CD4-positive, alpha-beta T cell treated with Interleukin-12 subunit alpha and Interleukin-12 subunit beta, for 1 hour (primary cell): ENCODE results near the gene ZNG1A.
"Not testable (repeated sequence)": the region's sequence is repeated elsewhere in the genome, so short reads cannot be mapped to it uniquely, and the experiment has no call there.

ENCODE experiments used
- DNase-seq: peaks from one replicate; pipeline ENCODE4 v3.0.0-alpha.2; 2020

The ZNG1A gene

GRCh38 chr9:93909-94308 lies 84.9 kb downstream of the ZNG1A start:
- not testable (repeated sequence) for DNase-seq

GRCh38 chr9:90851-91250 lies 88.0 kb downstream of the ZNG1A start:
- not testable (repeated sequence) for DNase-seq

GRCh38 chr9:88396-89037 lies 90.3 kb downstream of the ZNG1A start:
- not testable (repeated sequence) for DNase-seq

- not testable (repeated sequence) for DNase-seq
Measured at GRCh38 chr9:87860-88259, 91.0 kb downstream of the ZNG1A start.

GRCh38 chr9:87105-87504 lies 91.8 kb downstream of the ZNG1A start:
- not testable (repeated sequence) for DNase-seq

- not testable (repeated sequence) for DNase-seq
Measured at GRCh38 chr9:86697-87096, 92.2 kb downstream of the ZNG1A start.

- DNase-seq, result not testable (repeated sequence)
Measured at GRCh38 chr9:82932-83689, 95.7 kb downstream of the ZNG1A start.

GRCh38 chr9:78333-78732 lies 100.5 kb downstream of the ZNG1A start:
- not testable (repeated sequence) for DNase-seq

- DNase-seq, result not testable (repeated sequence)
Measured at GRCh38 chr9:76389-76788, 102.5 kb downstream of the ZNG1A start.

GRCh38 chr9:73900-74525 lies 104.8 kb downstream of the ZNG1A start:
- not testable (repeated sequence) for DNase-seq

- not testable (repeated sequence) for DNase-seq
Measured at GRCh38 chr9:73076-73899, 105.6 kb downstream of the ZNG1A start.
